ENCODE measurements around the gene INSYN1. TPM values are rescaled to one million over a fixed set of nuclear protein-coding genes. Genes with fewer than 3 reads are reported as not detected.

The INSYN1 gene
- total RNA-seq, 1 donor from 2014 or later: 0.32 TPM

DNA sequence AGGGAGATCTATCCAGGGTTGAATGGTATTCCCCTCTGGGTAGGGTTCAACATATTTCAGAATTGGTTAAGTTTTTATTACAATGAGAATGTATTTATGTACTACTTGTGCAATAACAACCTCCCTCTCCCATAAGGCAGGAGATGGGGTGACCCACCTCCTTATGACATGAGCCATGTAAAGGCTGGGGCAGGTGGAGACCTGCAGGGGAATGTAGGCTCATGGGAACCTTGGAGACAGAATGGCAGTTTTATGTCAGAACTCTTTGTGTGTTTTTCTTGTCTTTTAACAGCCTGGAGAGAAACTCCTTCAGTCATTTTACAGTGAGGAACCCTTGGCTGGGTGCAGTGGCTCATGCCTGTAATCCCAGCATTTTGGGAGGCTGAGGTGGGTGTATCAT, 24.6 kb upstream of the INSYN1 start:
- no peak for DNase-seq (ENCODE audit: low read depth)

DNA sequence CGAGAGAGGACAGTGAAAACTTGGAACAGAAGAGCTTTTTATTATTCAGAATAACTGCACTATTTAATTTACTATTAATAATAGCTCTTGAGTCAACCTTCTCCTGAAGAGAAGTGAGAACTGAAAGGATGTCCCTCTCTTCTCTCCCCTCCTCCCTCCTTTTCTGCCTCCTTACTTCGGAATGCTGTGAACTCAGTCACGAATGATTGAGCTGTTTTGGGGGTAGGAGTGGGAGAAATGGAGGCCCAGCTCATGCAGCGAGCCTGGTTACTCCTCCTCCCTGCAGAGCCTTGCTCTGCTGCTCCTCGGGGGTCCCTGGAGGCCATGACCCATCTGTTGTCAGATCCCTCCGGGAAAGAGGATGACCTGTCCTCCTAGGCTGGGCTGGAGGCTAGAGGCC, 20.3 kb upstream of the INSYN1 start:
- no peak for DNase-seq (ENCODE audit: low read depth)

DNA sequence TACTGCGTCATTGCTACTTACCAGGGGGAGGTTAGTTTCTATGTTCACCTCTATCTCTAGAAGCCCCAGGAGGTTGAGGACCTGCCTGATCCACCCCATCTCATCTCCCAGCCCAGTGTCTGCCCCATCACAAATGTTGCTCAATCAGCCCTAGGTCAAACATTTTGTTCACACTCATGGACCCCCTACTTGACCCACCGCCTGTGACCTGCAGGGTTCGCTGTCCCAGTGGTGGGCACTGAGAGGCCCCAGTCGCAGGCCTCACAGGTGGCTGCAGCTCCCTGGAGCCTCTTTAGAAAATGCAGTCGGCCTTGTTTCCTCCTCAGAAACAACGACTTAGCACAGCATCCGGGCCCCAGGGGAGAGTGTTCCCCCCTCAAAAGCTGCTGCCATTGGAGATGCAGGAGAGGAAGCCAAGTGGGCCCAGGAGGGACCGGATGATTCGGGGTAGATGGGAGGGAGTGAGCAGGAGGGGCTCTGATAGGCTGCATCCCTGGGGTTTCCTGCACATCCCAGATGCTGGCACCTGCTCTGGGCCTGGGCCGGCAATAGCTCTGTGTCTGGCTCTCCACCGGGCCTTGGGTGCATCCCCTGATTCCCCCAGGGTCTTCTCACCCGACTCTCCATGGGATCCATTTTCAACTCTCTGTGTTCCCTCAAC, 18.4 kb upstream of the INSYN1 start:
- no peak for DNase-seq (ENCODE audit: low read depth)

DNA sequence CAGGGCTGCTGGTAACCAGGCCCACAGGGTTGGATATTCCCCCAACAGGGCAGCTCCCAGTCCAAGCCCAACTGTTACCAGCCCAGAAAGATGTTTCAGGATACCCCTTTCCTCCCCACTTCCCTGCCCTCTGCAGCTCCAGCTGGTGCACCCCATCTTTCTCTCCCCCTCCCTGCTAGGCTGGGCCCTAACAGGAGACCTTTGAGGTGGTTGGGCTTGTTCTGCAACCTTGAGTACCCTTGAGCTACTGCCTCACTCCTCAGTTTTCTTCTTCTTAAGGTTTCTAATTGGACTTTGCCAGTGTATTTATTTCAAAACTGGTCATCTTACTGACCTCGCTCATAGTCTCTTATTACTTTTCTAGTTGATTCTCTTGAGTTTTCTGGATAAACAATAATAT, 16.9 kb upstream of the INSYN1 start:
- no peak for DNase-seq (ENCODE audit: low read depth)

DNA sequence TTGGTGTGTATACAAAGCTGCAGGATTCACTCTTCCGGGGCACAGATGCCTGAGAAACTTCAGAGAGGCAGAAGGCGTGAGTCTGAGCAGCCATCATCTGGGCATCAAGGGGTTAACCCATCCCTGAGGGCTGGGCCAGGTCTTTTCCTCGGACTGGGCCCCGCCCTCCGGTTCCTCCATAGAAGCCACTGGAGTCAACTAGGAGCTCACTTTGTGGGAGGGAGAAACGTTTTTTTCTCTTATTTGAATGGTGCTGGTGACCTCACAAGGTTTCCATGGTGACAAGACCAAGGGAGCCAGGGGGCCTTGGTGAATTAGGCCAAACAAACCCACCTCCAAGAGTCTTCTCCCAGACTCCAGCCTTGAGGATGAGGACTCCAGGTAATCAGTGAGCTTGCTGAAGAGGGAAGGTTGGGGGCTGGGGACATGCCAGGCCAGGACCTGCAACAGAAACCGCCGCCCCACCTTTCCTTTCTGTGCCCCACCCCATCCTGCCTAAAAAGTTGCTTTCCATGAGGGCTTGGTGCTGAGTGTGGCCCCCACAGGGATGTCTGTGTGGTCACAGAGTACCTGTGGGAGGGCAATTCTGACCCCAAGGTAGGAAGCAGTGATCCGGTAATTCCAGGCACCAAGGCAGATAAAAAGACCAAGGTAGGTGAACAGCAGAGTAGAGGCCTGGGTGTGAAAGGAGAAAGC, 14.8 kb upstream of the INSYN1 start:
- DNase-seq (ENCODE audit: low read depth): no peak

DNA sequence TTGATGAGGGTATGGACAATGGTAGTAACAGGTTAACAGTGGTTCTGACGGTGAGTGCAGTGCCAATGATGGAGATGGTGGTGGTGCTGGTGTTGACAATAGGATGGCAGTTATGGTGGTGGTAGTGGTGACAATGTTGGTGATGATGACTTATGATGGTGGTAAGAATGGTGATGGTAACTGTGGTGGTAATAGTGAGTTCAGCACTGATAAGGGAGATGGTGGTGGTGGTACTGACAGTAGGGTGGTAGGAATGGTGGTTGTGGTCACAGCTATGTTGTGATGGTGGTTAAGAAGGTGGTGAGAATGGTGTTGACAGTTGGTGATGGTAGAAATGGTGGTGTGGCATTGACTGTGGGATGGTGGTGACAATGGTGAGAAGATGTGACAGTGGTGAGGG, 13.4 kb upstream of the INSYN1 start:
- no peak for DNase-seq (ENCODE audit: low read depth)

DNA sequence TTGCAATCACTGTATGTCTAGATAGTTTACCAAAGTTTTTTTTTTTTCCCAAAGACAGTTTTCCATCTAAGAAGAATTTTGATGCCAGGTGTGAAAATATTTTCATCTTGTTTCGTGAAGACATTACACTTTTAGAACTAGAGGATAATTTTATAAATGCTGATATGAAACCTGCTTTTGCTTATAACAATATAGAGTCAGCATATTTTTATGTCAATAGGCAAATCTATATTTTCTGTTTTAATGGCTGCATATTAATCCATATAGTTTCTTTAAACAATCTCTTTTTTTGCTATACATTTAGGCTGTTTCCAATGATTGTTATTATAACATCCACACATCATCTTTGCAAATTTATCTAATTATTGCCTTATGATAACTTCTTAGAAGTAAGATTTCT, 12.6 kb upstream of the INSYN1 start:
- no peak for DNase-seq (ENCODE audit: low read depth)

DNA sequence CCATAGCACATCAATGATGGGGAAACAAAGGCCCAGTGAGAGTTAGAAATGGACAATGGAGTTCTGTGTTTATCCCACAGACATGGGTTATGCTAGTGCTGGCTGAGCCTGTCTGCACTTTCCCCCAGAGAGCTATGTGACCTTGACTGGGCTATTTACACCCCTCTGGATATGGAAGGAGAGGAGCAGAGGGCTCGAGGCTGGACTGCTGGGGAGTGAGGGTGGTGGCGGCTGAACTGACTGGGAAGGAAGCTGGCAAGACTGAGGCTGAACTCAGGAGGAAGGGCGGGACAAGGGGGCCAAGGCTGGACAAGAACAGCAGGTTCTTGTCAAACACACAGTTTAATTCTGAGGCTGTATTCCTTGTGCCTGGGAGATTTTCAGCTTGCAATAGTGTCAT, 10.8 kb upstream of the INSYN1 start:
- DNase-seq (ENCODE audit: low read depth): no peak

DNA sequence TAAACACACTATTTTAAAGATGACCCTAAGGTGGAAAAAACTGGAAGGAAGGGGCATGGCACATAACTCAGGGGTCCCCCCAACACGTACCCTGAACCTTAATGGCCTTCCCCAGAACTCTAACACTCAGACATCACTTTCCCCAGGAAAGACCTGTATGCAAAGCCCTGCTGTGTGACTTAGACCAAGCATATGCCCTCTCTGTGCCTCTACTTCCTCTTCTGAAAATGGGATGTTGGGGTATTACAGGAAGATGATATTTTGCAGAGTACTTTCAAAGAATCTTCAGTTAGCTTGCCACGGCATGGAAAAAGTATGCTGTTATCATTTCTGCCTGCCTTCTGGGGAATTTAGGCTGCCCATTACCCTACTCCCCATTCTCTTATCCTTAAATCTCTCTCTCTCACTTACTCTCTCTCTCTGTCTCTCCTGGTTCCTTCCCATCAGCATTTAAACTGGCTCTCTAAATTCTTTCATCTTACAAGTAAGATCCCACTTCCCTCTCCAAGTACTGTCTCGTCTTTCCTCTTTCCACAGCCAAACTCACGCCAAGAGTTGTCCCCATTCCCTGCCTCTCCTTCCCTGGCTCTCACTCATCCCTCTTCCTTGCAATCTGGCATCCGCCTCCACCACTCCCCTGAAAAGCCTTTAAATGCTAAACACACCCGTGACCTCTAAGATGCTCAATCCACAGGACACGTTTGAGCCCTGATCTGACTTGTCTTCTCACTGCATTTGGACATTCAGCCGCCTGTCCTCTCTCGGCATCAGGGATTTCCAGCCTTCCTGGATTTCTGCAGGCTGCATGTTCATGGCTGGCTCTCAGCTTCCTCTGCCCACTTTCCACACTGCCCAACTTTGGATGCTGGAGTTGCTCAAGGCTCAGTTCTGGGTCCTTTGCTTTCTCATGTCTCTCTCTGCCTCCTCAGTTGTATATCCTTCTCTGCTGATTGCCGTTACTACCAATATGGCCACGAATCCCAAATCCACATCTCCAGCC, 7.5 kb upstream of the INSYN1 start:
- DNase-seq (ENCODE audit: low read depth): no peak

DNA sequence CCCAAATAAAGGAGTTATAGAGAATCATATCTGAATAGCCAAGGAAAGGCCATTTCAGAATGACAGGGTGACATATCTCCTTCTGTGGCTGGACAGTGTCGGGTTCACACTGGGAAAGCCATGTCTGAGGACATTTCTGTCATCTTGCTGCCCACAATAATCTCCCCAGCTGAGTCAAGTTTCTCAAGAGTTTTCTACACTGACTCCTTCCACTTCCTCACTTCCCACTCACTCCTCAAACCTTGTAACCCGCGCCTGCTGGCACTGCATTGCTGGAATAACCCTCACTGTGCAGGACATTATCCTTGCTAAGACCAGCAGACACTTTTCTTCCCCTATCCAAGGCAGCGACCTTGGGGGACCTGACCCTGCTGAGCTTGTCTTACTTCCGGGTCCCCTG, 5.3 kb upstream of the INSYN1 start:
- no peak for DNase-seq (ENCODE audit: low read depth)

DNA sequence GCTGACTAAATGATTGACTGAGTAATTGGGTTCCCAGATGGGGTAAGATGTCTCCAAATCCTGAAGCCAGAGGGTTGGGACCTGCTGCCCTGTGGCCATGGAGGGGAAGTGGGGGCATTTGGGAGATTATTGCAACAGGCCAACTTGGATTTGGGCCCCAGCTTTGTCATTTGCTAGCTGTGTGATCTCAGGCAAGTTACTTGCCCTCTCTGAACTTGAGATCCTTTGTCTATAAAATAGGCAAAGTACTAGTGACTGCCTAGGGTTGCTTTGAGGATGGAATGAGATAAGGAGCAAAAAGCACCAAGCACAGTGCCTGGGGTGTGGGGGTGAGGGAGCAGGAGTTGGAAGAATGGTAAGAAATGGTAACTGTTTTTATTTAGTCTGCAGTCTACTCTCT, 4.4 kb upstream of the INSYN1 start:
- DNase-seq (ENCODE audit: low read depth): no peak

DNA sequence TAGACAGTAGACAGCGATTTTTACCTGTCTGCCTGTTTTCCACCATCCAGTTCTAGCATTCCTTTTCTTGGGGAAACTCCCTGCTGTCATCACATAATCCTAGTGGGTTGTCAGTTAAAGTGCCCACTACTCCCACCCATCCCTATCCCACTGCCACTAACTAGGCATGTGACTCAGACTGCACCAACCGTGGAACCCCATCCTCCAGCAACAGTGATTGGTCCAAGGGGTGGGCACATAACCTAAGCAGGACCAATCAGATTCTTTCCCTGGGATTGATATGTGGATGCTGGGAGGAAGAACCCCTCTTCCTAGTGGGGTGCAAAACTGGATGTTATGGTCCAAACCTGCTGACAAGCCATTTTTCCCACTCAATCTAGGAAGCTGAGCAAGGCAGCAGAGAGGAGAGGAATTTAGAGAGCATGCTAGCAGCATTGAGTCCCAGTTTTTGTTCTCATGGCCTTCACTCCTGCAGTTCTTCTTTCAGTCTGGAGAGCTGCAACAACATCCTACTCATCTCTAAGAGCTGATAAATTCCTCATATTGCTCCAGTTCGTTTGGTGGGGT, 3.9 kb upstream of the INSYN1 start:
- no peak for DNase-seq (ENCODE audit: low read depth)

DNA sequence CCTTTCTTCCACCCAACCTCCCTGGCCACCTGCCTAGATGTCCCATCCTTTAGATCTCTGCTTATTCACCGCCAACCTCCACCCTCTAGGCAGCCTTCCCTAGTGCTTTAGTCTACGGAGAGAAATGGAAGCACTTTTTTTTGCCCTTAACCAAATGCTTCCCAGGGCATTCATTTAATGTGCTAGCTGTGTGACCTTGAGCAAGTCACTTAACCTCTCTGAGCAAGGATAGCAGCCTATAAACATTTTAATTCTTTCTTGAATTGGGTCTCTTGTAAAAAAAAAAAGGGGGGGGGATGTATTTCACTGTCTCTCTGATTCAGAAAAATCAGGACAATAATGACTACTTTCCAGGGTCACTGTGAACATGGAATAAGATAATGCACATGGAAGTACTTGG, 3.2 kb upstream of the INSYN1 start:
- no peak for DNase-seq (ENCODE audit: low read depth)

DNA sequence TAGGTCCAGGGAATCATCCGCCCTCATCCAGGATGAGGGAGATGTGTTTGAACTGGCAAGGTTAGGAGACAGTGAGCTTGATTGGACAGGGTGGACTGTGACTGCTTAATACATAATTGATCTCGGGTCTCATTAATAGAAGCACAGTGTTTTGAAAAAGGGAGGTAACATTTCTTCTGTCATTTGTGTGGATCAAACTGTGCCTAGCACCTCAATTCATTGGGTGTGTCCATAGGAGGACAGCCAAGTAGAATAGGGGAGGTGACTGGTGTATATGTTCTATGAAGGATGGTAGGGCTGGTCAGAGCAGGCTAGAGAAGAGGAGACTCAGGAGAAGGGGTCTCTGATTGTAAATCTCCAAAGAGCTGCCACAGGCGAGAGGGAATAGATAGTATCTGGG, 2.8 kb upstream of the INSYN1 start:
- no peak for DNase-seq (ENCODE audit: low read depth)

DNA sequence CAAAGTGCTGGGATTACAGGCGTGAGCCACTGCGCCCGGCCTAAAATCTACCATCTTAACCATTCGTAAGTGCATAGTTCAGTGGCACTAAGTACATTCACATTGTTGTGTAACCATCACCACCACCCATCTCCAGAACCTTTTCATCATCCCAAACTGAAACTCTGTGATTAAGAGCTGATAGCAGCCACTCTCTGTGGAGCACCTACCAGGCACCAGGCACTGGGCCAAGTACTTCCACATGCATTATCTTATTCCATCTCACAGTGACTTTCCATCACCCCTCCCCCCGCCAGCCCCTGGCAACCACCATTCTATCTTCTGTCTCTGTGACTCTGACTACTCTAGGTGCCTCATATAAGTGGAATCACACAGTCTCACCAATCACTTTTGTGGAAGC, 2.3 kb upstream of the INSYN1 start:
- DNase-seq (ENCODE audit: low read depth): no peak

DNA sequence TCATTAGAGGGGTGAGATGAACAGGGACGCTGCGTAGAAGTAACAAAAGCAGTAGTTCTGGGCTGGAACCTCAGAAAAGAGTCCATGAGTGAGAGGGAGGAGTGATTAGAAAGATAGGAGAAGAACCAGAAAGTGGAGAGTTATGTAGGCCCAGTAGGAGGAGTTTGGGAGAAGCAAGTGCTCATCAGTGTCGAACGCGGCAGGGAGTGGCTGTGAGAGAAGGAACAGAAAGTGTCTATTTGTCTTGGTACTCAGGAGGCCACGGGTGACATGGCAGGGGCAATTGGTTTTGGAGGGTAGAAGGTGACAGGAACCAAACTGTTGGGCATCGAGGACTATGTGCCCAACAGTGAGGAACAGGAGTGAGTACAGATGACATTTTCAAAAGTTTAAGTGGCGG, 1.3 kb upstream of the INSYN1 start:
- no peak for DNase-seq (ENCODE audit: low read depth)

DNA sequence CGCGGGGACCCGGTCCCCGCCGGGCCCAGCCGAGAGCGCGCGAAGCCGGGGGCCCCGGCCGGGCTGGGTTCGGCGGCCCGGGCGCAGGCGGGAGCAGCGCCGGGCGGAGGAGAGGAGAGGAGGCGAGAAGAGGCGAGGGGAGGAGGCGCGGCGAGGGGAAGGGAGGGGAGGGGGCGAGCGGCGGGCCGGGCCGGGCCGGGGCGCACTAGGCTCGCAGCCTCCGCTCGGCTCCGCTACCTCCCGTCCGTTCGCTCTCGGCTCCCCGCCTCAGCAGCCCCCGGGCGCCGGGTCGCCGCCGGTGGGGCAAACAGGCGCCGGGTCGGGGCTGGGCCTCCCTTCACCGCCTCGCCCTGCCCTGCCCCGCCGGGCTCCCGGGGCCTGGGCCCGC, 351 bp downstream of the INSYN1 start:
- no peak for DNase-seq (ENCODE audit: low read depth)

DNA sequence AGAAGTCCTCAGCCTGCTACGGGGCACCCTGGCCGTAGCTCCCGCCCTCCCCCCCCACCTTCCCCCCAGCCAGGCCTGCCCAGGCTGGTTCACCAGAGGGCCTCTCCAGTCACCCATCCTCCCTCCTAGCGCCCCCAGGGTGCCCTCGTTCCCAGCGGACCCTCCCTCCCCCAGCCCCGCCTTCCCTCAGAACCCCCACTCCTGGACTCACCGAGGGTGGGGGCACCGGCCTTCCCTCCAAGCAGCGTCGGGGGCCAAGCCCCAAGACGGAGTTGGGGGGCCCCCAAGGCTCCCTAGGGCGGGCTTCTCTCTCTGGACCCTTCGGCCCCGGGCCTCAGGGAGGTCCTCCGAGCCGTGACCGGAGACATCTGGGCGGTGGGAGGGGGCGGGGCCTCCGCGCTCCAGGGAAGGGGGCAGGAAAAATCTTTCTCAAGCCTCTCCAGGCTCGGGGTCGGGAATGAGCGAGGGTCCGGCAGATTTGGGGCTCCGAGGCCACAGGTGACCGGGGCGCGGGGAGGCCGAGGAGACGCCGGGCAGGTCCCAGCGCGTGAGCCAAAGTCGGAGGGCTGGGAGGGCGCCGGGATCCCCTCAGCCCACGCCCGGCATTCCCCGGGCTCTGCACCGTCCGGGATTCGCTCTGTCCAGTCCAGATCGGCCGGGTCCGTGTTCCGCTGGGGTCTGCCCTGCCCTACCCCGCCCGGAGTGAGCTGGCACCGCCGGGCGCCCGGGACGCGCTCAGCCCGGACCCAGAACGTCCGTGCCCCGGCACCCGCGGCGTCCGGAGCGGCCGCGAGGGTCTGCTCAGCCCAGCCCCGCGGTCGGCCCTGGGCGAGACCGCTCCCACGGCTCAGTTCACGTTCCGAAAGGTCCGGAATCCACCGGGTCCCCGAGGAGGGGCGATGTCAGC, 999 bp downstream of the INSYN1 start:
- DNase-seq (ENCODE audit: low read depth): no peak

DNA sequence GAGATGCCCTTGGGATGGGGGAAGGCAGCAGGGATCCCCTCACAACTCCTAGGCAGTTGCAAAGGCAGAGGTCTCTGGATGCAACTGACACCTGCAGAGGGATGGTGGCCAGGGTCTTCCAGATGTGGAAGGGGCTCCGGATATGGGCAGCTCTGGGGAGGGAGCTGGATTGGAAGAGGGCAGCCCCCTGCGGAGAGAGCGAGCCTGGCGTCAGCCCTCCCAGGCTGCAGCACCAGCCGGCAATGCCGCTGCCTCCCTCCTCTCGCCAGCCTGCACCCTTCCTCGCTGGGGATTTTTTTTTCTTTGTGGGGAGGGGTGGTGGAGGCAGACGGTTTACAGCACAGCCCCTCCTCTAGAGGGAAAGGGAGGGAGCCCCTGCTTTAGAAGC, 1.6 kb downstream of the INSYN1 start:
- no peak for DNase-seq (ENCODE audit: low read depth)

DNA sequence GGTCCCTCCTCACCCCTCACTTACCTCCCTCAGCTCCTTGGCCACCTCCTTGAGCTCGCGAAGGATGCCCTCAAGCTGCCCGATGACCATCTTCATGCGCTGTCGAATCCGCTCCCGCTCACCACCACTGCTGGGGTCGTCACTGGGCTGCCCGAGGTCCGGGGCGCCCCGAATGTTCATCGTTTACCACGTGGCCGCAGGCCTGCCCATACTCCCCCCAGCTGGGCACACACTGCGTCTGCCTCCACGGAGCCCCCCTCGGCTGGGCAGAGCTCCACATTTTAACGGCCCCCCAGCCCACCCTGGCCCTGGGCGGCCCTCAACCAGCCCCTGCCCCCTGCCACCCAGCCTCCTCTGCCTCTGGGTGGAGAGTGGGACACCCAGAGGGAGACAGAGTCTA, 2.2 kb downstream of the INSYN1 start:
- DNase-seq (ENCODE audit: low read depth): no peak

DNA sequence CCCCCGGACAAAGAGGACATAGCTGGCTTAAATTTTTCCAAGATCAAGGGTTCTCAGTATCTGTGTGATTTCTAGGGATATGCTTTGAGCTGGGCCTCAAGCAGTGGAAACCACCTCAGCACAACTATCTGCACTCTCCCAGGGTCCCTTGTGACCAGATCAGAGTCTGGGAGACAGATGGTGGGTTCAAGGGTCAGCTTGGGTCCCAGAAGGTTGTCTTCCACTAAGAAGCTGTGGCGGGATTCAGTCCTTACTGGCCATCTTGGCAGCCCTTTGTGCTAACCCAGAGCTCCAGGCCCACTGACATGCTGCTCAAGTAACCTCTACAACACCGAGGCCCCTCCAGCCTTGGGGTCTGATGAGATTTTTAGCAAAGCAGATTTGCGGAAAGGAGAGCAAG, 2.7 kb downstream of the INSYN1 start:
- DNase-seq (ENCODE audit: low read depth): no peak

Measured in myocyte (in vitro differentiated cells).